ENCODE results near the gene CENPO.
"Not testable (repeated sequence)": the region's sequence is repeated elsewhere in the genome, so short reads cannot be mapped to it uniquely, and the experiment has no call there.

The CENPO gene

GRCh38 chr2:24771061-24771460 is 22.2 kb upstream of the CENPO start:
- H3K9me3 Mint-ChIP-seq = no peaks in the 10 kb centered on the region
- H3K27ac Mint-ChIP-seq = no peak overlapping the region
- ATAC-seq (no peak), DNase-seq (no peak)
- H3K27me3 Mint-ChIP-seq = no peaks in the 10 kb centered on the region
- peaks cover 8% of the 10 kb centered on the region for H3K36me3 Mint-ChIP-seq (ENCODE audit: low read depth)
- peaks cover 8% of the 10 kb centered on the region for H3K4me1 Mint-ChIP-seq
- no peak overlapping the region for H3K4me3 Mint-ChIP-seq

GRCh38 chr2:24771764-24772586 is 21.2 kb upstream of the CENPO start:
- no peaks in the 10 kb centered on the region for H3K9me3 Mint-ChIP-seq
- no peaks in the 10 kb centered on the region for H3K27me3 Mint-ChIP-seq
- no peak overlapping the region for H3K4me3 Mint-ChIP-seq
- H3K36me3 Mint-ChIP-seq (ENCODE audit: low read depth) = peaks cover 8% of the 10 kb centered on the region
- ATAC-seq (no peak), DNase-seq (no peak)
- H3K27ac Mint-ChIP-seq = no peak overlapping the region
- no peaks in the 10 kb centered on the region for H3K4me1 Mint-ChIP-seq

DNA sequence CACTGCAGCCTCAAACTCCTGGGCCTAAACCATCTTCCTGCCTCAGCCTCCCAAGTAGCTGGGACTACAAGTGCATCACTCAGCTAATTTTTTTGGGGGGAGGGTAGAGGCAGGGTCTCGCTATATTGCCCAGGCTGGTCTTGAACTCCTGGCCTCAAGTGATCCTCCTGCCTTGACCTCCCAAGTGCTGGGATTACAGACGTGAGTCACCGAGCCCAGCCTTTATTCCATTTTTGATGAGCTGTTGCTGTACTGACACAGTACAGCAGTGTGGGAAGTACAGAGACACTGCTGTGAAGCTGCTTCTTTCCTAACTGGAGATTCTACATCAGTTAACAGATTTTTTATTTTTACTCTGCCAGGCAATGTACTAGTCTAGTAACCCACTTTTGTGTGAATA is 18.9 kb upstream of the CENPO start:
- H3K4me1 Mint-ChIP-seq = no peaks in the 10 kb centered on the region
- ATAC-seq (no peak), DNase-seq (no peak)
- no peak overlapping the region for H3K27ac Mint-ChIP-seq
- H3K36me3 Mint-ChIP-seq (ENCODE audit: low read depth) = peaks cover 6% of the 10 kb centered on the region
- no peak overlapping the region for H3K4me3 Mint-ChIP-seq
- H3K27me3 Mint-ChIP-seq = peaks cover 2% of the 10 kb centered on the region
- no peaks in the 10 kb centered on the region for H3K9me3 Mint-ChIP-seq

GRCh38 chr2:24779116-24779515 is 14.1 kb upstream of the CENPO start:
- no peak for DNase-seq
- Mint-ChIP-seq H3K27ac (no peak overlapping the region), H3K36me3 (ENCODE audit: low read depth) (no peaks in the 10 kb centered on the region)

GRCh38 chr2:24783641-24784040 is 9.6 kb upstream of the CENPO start:
- Mint-ChIP-seq H3K27ac (no peak overlapping the region), H3K4me1 (no peaks in the 10 kb centered on the region), H3K9me3 (no peaks in the 10 kb centered on the region), H3K27me3 (peaks cover 9% of the 10 kb centered on the region), H3K36me3 (ENCODE audit: low read depth) (peaks cover 2% of the 10 kb centered on the region), H3K4me3 (no peak overlapping the region)
- ATAC-seq = no peak
- no peak for DNase-seq

More at GRCh38 chr2:24779116-24779515, 14.1 kb upstream of the CENPO start:
- peaks cover 8% of the 10 kb centered on the region for H3K27me3 Mint-ChIP-seq
- no peaks in the 10 kb centered on the region for H3K4me1 Mint-ChIP-seq
- no peak for ATAC-seq
- H3K4me3 Mint-ChIP-seq = no peak overlapping the region
- no peaks in the 10 kb centered on the region for H3K9me3 Mint-ChIP-seq

- peaks cover 2% of the 10 kb centered on the region for H3K36me3 Mint-ChIP-seq (ENCODE audit: low read depth)
- H3K27me3 Mint-ChIP-seq = peaks cover 9% of the 10 kb centered on the region
- H3K4me1 Mint-ChIP-seq = no peaks in the 10 kb centered on the region
- DNase-seq (no peak), ATAC-seq (no peak)
- H3K27ac Mint-ChIP-seq = no peak overlapping the region
- H3K9me3 Mint-ChIP-seq = no peaks in the 10 kb centered on the region
- H3K4me3 Mint-ChIP-seq = no peak overlapping the region
These were observed 7.4 kb upstream of the CENPO start for GRCh38 chr2:24785671-24786321.

GRCh38 chr2:24787532-24787931 is 5.7 kb upstream of the CENPO start:
- no peak overlapping the region for H3K4me3 Mint-ChIP-seq
- H3K36me3 Mint-ChIP-seq (ENCODE audit: low read depth) = peaks cover 2% of the 10 kb centered on the region
- H3K27me3 Mint-ChIP-seq = peaks cover 7% of the 10 kb centered on the region
- no peak overlapping the region for H3K27ac Mint-ChIP-seq
- H3K9me3 Mint-ChIP-seq = no peaks in the 10 kb centered on the region
- no peak for DNase-seq
- H3K4me1 Mint-ChIP-seq = peaks cover 6% of the 10 kb centered on the region
- ATAC-seq = no peak

- Mint-ChIP-seq H3K27ac (no peak overlapping the region), H3K4me1 (peaks cover 11% of the 10 kb centered on the region), H3K36me3 (ENCODE audit: low read depth) (peaks cover 6% of the 10 kb centered on the region), H3K4me3 (no peak overlapping the region), H3K9me3 (no peaks in the 10 kb centered on the region), H3K27me3 (peaks cover 3% of the 10 kb centered on the region)
- ATAC-seq (no peak), DNase-seq (no peak)
These were observed 4.4 kb upstream of the CENPO start for GRCh38 chr2:24788816-24789215.

DNA sequence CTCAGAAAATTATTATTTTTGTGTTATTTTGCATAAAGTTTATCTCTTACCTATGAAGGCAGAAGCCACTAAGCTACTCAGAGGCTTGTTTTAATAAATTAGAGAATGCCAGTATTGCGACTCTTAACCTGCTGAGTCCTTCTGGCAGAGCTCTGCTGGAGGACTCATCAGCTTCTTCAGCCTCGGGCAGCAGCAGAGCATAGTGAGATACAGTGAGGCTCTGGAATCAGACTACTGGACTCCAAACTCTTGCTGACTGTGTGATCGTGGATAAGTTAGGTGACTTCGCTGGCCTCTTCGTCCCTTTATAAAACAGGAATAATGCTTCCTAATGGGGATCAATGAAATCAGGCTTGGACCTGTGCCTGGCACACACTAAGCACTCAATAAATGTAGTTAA is 1.8 kb upstream of the CENPO start:
- H3K36me3 Mint-ChIP-seq (ENCODE audit: low read depth) = peaks cover 25% of the 10 kb centered on the region
- no peak for DNase-seq
- H3K27me3 Mint-ChIP-seq = no peaks in the 10 kb centered on the region
- H3K4me3 Mint-ChIP-seq = peak overlapping the region; percentile 24
- ATAC-seq = no peak
- H3K27ac Mint-ChIP-seq = no peak overlapping the region
- H3K4me1 Mint-ChIP-seq = peaks cover 26% of the 10 kb centered on the region
- H3K9me3 Mint-ChIP-seq = no peaks in the 10 kb centered on the region

- Mint-ChIP-seq H3K9me3 (no peaks in the 10 kb centered on the region), H3K4me3 (peak overlapping the region; percentile 98), H3K36me3 (ENCODE audit: low read depth) (peaks cover 35% of the 10 kb centered on the region), H3K4me1 (peaks cover 36% of the 10 kb centered on the region), H3K27me3 (no peaks in the 10 kb centered on the region), H3K27ac (peak overlapping the region; percentile 100)
- DNase-seq = no peak
- no peak for ATAC-seq
These were observed 717 bp upstream of the CENPO start for GRCh38 chr2:24792542-24792873.

DNA sequence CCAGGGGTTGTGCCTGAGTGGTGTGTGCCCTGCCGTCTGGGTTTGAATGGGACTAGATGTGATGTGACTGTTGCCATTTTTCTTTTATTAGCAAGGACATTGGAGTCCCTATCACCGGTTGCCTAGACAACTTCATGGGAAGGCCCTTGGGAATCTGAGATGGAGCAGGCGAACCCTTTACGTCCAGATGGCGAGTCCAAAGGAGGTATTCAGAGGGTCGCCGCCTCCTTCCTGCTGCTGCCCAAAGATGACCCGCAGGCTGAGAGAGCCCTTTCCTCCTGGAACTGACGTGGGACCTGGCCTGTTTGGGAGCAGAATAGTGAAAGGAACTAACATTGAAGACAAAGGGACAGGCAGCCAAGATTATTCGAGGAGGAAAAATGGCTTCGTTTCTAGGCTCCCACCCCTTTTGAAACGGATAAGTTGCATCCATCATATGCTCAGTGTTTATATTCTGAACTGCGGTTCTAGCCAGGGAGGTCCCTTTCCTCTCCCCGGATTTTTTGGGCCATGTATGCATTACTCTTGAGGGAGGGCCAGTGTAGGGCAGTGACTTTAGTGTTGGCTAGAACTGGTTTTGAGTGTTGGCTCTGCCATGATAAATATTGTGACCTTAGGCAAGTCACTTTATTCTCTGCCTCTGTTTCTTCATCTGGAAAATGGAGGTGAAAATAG is 673 bp downstream of the CENPO start:
- peak overlapping the region; percentile 100 for H3K27ac Mint-ChIP-seq
- H3K4me1 Mint-ChIP-seq = peaks cover 43% of the 10 kb centered on the region
- peak overlapping the region; percentile 98 for H3K4me3 Mint-ChIP-seq
- H3K27me3 Mint-ChIP-seq = no peaks in the 10 kb centered on the region
- peaks cover 44% of the 10 kb centered on the region for H3K36me3 Mint-ChIP-seq (ENCODE audit: low read depth)
- DNase-seq = peak; percentile 14
- H3K9me3 Mint-ChIP-seq = no peaks in the 10 kb centered on the region
- no peak for ATAC-seq

- DNase-seq (no peak), ATAC-seq (no peak)
- Mint-ChIP-seq H3K27me3 (no peaks in the 10 kb centered on the region), H3K36me3 (ENCODE audit: low read depth) (peaks cover 69% of the 10 kb centered on the region), H3K4me3 (no peak overlapping the region), H3K9me3 (peaks cover 3% of the 10 kb centered on the region), H3K27ac (no peak overlapping the region), H3K4me1 (peaks cover 38% of the 10 kb centered on the region)
These were observed 4.4 kb downstream of the CENPO start for GRCh38 chr2:24797644-24798043.

DNA sequence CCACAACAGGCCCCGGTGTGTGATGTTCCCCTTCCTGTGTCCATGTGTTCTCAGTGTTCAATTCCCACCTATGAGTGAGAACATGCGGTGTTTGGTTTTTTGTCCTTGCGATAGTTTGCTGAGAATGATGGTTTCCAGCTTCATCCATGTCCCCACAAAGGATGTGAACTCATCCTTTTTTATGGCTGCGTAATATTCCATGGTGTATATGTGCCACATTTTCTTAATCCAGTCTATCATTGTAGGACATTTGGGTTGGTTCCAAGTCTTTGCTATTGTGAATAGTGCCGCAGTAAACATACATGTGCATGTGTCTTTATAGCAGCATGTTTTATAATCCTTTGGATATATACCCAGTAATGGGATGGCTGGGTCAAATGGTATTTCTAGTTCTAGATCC is 7.3 kb downstream of the CENPO start:
- H3K27ac Mint-ChIP-seq, H3K9me3 Mint-ChIP-seq, DNase-seq, H3K4me3 Mint-ChIP-seq, H3K27me3 Mint-ChIP-seq, ATAC-seq: not testable (repeated sequence)
- H3K4me1 Mint-ChIP-seq = peaks cover 20% of the 10 kb centered on the region
- H3K36me3 Mint-ChIP-seq (ENCODE audit: low read depth) = peaks cover 71% of the 10 kb centered on the region

DNA sequence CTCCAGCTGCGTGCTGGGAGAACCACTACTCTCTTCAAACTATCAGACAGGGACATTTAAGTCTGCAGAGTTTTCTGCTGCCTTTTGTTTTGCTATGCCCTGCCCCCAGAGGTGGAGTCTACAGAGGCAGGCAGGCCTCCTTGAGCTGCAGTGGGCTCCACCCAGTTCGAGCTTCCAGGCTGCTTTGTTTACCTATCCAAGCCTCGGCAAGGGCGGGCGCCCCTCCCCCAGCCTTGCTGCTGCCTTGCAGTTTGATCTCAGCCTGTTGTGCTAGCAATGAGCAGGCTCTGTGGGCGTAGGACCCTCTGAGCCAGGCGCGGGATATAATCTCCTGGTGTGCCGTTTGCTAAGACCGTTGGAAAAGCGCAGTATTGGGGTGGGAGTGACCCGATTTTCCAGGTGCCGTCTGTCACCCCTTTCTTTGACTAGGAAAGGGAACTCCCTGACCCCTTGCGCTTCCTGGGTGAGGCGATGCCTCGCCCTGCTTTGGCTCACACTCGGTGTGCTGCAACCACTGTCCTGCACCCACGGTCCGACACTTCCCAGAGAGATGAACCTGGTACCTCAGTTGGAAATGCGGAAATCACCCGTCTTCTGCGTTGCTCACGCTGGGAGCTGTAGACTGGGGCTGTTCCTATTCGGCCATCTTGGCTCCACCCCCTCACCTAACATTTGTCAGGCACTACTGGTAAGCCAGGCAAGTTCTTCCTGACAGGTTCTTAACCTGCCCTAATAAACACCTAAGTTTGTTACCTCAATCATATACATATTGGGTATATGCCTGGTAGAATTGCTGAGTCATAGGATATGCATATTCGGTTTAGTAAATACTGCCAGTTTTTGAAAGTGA is 12.8 kb downstream of the CENPO start:
- not testable (repeated sequence) for H3K9me3 Mint-ChIP-seq, H3K27ac Mint-ChIP-seq, DNase-seq, ATAC-seq, H3K27me3 Mint-ChIP-seq, H3K4me3 Mint-ChIP-seq, H3K4me1 Mint-ChIP-seq
- peaks cover 46% of the 10 kb centered on the region for H3K36me3 Mint-ChIP-seq (ENCODE audit: low read depth)
